K562 (cell line): Measurements from ENCODE around the gene ANO6.

Source experiments
- NR3C1 ChIP-seq: sonication (generic); formaldehyde crosslinking; IDR thresholded peaks from 2 replicates; pipeline ENCODE4 v1.8.1; 2022; ENCODE audit warnings: missing genetic modification reagents
- SIN3A ChIP-seq, 2 experiments: fragments of 150-350 bp in 1 of 2; IDR thresholded peaks; 2 replicates each; pipeline ENCODE4 v1.6.1; 2011 to 2016; ENCODE audit warnings: borderline replicate concordance in 2 of 2, low read depth in 2 of 2, low read length in 2 of 2, mild to moderate bottlenecking in 2 of 2, moderate library complexity in 2 of 2; ENCODE audit not compliant: control insufficient read depth in 1 of 2

DNA sequence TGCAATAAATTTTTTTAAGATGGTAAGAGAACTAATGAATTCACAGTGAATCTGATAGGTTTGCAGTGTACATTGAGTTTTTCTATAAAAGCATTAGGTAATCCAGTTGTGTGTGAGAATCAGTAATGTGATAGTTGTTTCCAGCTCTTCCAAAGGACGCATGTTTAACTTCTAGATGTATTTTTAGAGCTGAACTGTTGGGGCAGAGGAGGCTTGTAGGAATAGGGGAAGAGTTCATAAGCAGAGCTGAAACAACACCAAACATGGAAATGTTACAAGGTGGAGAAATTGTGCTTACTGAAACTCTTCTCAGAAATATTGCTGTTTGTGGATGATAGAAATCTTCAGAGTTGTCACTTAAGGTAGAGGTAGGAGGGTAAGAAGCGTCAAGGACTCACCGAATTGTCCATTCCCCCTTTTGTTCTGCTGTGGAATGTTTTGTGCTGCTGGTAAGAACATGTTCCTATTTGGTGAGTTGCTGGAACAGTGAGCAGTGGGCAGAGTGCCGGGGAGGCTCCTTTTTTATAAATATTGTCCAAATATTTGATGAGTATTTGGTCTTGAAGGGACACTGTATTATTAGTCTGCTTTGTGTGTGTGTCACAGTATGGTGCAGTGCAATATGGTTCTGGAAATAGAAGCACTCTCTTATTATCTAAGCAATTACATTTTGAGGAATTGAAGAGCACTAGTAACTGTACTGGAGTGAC, 76.7 kb downstream of the ANO6 start:
- no peak for TF ChIP-seq NR3C1 (CRISPR knock-in tag)
- no peak for TF ChIP-seq SIN3A (IDR thresholded peaks at IDR 0.05; ENCODE audit: borderline replicate concordance in 2 of 2, control insufficient read depth in 1 of 2, low read depth in 2 of 2, low read length in 2 of 2)
